ENCODE data around the gene NAV1. TPM values are rescaled to one million over a fixed set of nuclear protein-coding genes. Genes with fewer than 3 reads are reported as not detected.

NAV1 gene
- polyA plus RNA-seq, 1 experiment = 21.6 TPM

GRCh38 chr1:201501812-201502510, 37.0 kb upstream of the NAV1 start:
- Histone ChIP-seq H3K36me3 (ENCODE audit: control insufficient read depth, insufficient read depth, low read length) (peaks cover 3% of the 10 kb centered on the region), H3K4me3 (ENCODE audit: low read depth, low read length) (no peak overlapping the region), H3K27me3 (ENCODE audit: control insufficient read depth, insufficient read depth, low read length) (no peaks in the 10 kb centered on the region)
- DNase-seq (ENCODE audit: low read depth) = no peak
- POLR2A ChIA-PET = no interaction called here
- CTCF ChIA-PET = interaction anchor here (1.0 to 27.3 kb wide), 6 partner anchors 7 to 291 kb away, joined by 3 to 650 read pairs (median 14); no protein-coding TSS in a partner anchor
- TF ChIP-seq CTCF (IDR thresholded peaks at IDR 0.05; ENCODE audit: insufficient read depth, low read depth, low read length) = no peak

DNA sequence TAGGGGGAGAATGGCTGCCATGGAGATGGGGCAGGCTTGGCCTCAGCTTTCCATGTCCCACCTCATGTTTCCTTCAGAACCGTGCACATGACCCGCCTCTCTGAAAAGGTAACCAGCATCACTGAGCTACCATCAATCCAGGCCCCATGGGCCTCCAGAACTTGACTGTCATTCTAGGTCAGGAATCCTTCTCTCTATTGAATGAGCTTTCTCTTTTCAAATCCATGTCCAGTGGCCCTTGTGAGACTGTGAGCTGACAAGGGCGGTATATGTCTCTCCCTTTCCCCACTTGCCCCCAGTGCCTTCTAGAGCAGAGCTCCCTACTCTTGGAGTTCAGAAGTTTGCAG, 36.4 kb upstream of the NAV1 start:
- no peak for DNase-seq (ENCODE audit: low read depth)
- peaks cover 3% of the 10 kb centered on the region for H3K36me3 ChIP-seq (ENCODE audit: control insufficient read depth, insufficient read depth, low read length)
- CTCF ChIA-PET = interaction anchor here (1.2 to 27.3 kb wide), 6 partner anchors 8 to 290 kb away, joined by 3 to 650 read pairs (median 14); no protein-coding TSS in a partner anchor
- TF ChIP-seq CTCF (IDR thresholded peaks at IDR 0.05; ENCODE audit: insufficient read depth, low read depth, low read length) = no peak
- H3K27me3 ChIP-seq (ENCODE audit: control insufficient read depth, insufficient read depth, low read length) = no peaks in the 10 kb centered on the region
- POLR2A ChIA-PET = interaction anchor here (2.4 kb wide), 1 partner anchor 41 kb away, joined by 6 read pairs; no protein-coding TSS in a partner anchor
- H3K4me3 ChIP-seq (ENCODE audit: low read depth, low read length) = no peak overlapping the region

DNA sequence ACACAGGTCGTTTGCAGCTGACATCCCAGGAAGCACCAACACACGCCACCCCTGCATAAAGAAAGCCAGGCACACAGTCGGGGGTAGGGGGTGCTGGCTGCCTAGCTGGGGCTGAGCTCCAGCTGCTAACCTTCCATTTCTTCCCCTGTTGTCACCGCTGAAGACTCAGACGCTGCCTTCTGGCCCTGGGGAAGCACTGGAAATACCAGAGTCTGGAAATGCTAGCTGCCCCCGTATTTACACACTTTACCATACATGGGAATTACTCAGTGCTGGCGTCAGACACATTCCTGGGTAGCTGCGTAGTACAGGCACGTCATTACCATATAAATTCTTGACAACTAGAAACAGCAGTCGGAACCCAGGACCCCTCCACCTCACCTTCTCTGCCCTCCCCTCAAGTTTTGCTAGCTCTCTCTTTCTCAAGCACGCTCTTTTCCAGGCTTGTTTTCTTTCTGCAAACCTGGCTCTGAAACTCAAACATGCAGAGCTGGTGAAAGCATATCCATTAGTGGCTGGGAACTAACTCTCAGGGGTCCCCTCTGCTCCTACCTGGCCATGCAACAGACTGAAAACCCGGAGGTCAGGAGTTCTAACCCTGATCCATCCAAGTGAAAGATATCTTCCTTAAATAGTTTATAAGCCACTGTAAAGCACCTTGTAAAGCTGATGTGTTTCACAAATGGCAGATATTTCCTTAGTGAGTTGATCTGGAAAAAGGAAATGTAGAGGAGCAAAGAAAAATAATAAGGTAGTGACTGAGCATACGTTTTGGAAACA, 35.3 kb upstream of the NAV1 start:
- Histone ChIP-seq H3K27me3 (ENCODE audit: control insufficient read depth, insufficient read depth, low read length) (no peaks in the 10 kb centered on the region), H3K4me3 (ENCODE audit: low read depth, low read length) (peak overlapping the region; percentile 27), H3K36me3 (ENCODE audit: control insufficient read depth, insufficient read depth, low read length) (peaks cover 3% of the 10 kb centered on the region)
- 0 out of 2 replicates have a peak, but pooled peaks have one; percentile 3 for TF ChIP-seq CTCF (IDR thresholded peaks at IDR 0.05; ENCODE audit: insufficient read depth, low read depth, low read length)
- POLR2A ChIA-PET = interaction anchor here (0.6 to 2.4 kb wide), 7 partner anchors 14 to 145 kb away, joined by 3 to 6 read pairs (median 4); partner anchors contain the start of gene PHLDA3
- CTCF ChIA-PET = interaction anchor here (1.3 to 27.3 kb wide), 6 partner anchors 9 to 68 kb away, joined by 6 to 650 read pairs (median 14); no protein-coding TSS in a partner anchor
- DNase-seq (ENCODE audit: low read depth) = peak; percentile 94

GRCh38 chr1:201504179-201504631, 34.7 kb upstream of the NAV1 start:
- Histone ChIP-seq H3K36me3 (ENCODE audit: control insufficient read depth, insufficient read depth, low read length) (no peaks in the 10 kb centered on the region; the same call in 1 of the 2 replicates), H3K4me3 (ENCODE audit: low read depth, low read length) (peak overlapping the region; percentile 27), H3K27me3 (ENCODE audit: control insufficient read depth, insufficient read depth, low read length) (no peaks in the 10 kb centered on the region)
- POLR2A ChIA-PET = interaction anchor here (0.8 to 2.4 kb wide), 5 partner anchors 15 to 43 kb away, joined by 3 to 6 read pairs (median 4); partner anchors contain the start of gene PHLDA3
- no peak for TF ChIP-seq CTCF (IDR thresholded peaks at IDR 0.05; ENCODE audit: insufficient read depth, low read depth, low read length)
- CTCF ChIA-PET = interaction anchor here (1.3 to 27.3 kb wide), 6 partner anchors 8 to 68 kb away, joined by 6 to 650 read pairs (median 14); no protein-coding TSS in a partner anchor
- no peak for DNase-seq (ENCODE audit: low read depth)

Measured in BJ (cell line).